Panc1 (cell line): Measurements from ENCODE around the gene GPR82. TPM values are rescaled to one million over a fixed set of nuclear protein-coding genes. Genes with fewer than 3 reads are reported as not detected.

Experiments
- ATAC-seq: fragments of 200-7000 bp; cut with Tn5 transposase; 2 replicates; pipeline ENCODE4 v1.9.1; 2020; ENCODE audit warnings: mild to moderate bottlenecking, moderate library complexity
- BruUV-seq: library from RNA; stranded (reverse); fragments of 400-500 nt; replicated peaks from 2 replicates; lab custom pipeline; 2021; lab: Mats Ljungman, UMichigan
- CTCF ChIA-PET: fragments of 300-600 bp; sonication (Branson Sonifier 250); formaldehyde crosslinking; loops from one replicate; lab custom pipeline; 2022; ENCODE audit warnings: antibody characterized with exemption; lab: Charles Lee
- POLR2A ChIA-PET: fragments of 300-600 bp; sonication (Branson Sonifier 250); formaldehyde crosslinking; loops from one replicate; lab custom pipeline; 2022; ENCODE audit warnings: antibody characterized with exemption; lab: Charles Lee
- DNase-seq: peaks from one replicate; pipeline ENCODE4 v3.0.0-alpha.2; 2010; ENCODE audit warnings: low read depth, low spot score
- H3K27ac ChIP-seq: 2 replicates; pipeline ENCODE4 v1.5.1; 2011; ENCODE audit warnings: mild to moderate bottlenecking, low read length, inconsistent platforms
- H3K27me3 ChIP-seq: fragments of 200-500 bp; sonication (Bioruptor generic); 2 replicates; pipeline ENCODE4 v1.6.0; 2014; ENCODE audit warnings: low read length, inconsistent platforms; ENCODE audit not compliant: control insufficient read depth, insufficient read depth
- H3K36me3 ChIP-seq: fragments of 200-500 bp; sonication (Bioruptor generic); 2 replicates; pipeline ENCODE4 v1.5.1; 2014; ENCODE audit warnings: inconsistent platforms, mild to moderate bottlenecking, low read length, moderate library complexity; ENCODE audit not compliant: control insufficient read depth, insufficient read depth
- H3K4me1 ChIP-seq: 2 replicates; pipeline ENCODE4 v1.5.1; 2011; ENCODE audit warnings: inconsistent platforms, mild to moderate bottlenecking, low read length, moderate library complexity; ENCODE audit not compliant: control insufficient read depth, insufficient read depth
- H3K4me3 ChIP-seq, 2 experiments: 2 replicates each; pipeline ENCODE4 v1.5.1; 2011 to 2012; ENCODE audit warnings: low read depth in 2 of 2, low read length in 2 of 2, mild to moderate bottlenecking in 2 of 2, inconsistent platforms in 1 of 2, moderate library complexity in 1 of 2
- H3K9me3 ChIP-seq: fragments of 200-500 bp; sonication (Bioruptor generic); 2 replicates; pipeline ENCODE4 v1.5.1; 2014; ENCODE audit warnings: low read depth, mild to moderate bottlenecking, inconsistent platforms, low read length, moderate library complexity; ENCODE audit not compliant: control insufficient read depth, insufficient read depth
- CTCF ChIP-seq: fragments of 450-650 bp; IDR thresholded peaks from 2 replicates; pipeline ENCODE4 v1.5.1; 2017; ENCODE audit warnings: mild to moderate bottlenecking
- POLR2AphosphoS5 ChIP-seq: IDR thresholded peaks from 2 replicates; pipeline ENCODE4 v1.6.1; 2012; ENCODE audit warnings: mild to moderate bottlenecking, low read depth, low read length, moderate library complexity
- REST ChIP-seq, 2 experiments: IDR thresholded peaks; 2 replicates each; pipeline ENCODE4 v1.6.1; 2011 to 2012; ENCODE audit warnings: low read depth in 2 of 2, control low read depth in 1 of 2, low read length in 1 of 2, mild to moderate bottlenecking in 1 of 2, moderate library complexity in 1 of 2; ENCODE audit not compliant: insufficient read depth in 1 of 2
- SIN3A ChIP-seq: IDR thresholded peaks from 2 replicates; pipeline ENCODE4 v1.6.1; 2012; ENCODE audit warnings: low read depth, mild to moderate bottlenecking, low read length, moderate library complexity, borderline replicate concordance; ENCODE audit not compliant: insufficient read depth
- TCF7L2 ChIP-seq: IDR thresholded peaks from 2 replicates; pipeline ENCODE4 v1.6.1; 2011; ENCODE audit warnings: mild to moderate bottlenecking, low read depth, low read length, inconsistent platforms
- in situ Hi-C: cut with HindIII; loops from 2 replicates; pipeline ENCODE4 v1.10.0; 2016; ENCODE audit warnings: low sequenced_read_pairs, low pct_unique_long_range_greater_than_20kb
- intact Hi-C: fragments of 100-400 bp; cut with micrococcal nuclease; formaldehyde crosslinking; loops from one replicate; pipeline ENCODE4 v1.10.0; 2022; ENCODE audit not compliant: unreplicated experiment
- total RNA-seq: library from RNA; stranded (reverse); gene quantifications from one replicate; pipeline ENCODE4 v1.2.1, GENCODE V29; 2021; ENCODE audit not compliant: unreplicated experiment

GPR82 gene
- total RNA-seq, 1 experiment from 2014 or later: not detected

- no peaks in the 10 kb centered on the region for H3K4me1 ChIP-seq
- intact Hi-C loops (no loop called here), in situ Hi-C loops (no loop called here)
- no TSS peak for BruUV-seq
- no peak for DNase-seq
- H3K36me3 ChIP-seq: no peaks in the 10 kb centered on the region
- H3K27me3 ChIP-seq: no peaks in the 10 kb centered on the region
- no peaks in the 10 kb centered on the region for H3K9me3 ChIP-seq
- ATAC-seq: no peak
- CTCF ChIA-PET: no interaction called here
- no peak overlapping the region for H3K4me3 ChIP-seq
- H3K27ac ChIP-seq: no peak overlapping the region
- no peak for TF ChIP-seq REST (IDR thresholded peaks at IDR 0.05; ENCODE audit: insufficient read depth in 1 of 2, low read depth in 2 of 2, low read length in 1 of 2)
- TF ChIP-seq TCF7L2: no peak
- POLR2A ChIA-PET: no interaction called here
Measured at GRCh38 chrX:41703574-41704029, 20.4 kb upstream of the GPR82 start.

- Histone ChIP-seq H3K27ac (no peak overlapping the region), H3K27me3 (no peaks in the 10 kb centered on the region), H3K4me1 (no peaks in the 10 kb centered on the region), H3K9me3 (no peaks in the 10 kb centered on the region), H3K36me3 (no peaks in the 10 kb centered on the region), H3K4me3 (no peak overlapping the region)
- in situ Hi-C loops: no loop called here
- ChIA-PET POLR2A (no interaction called here), CTCF (no interaction called here)
- TF ChIP-seq POLR2AphosphoS5 (no peak), SIN3A (no peak), TCF7L2 (no peak), REST (IDR thresholded peaks at IDR 0.05; ENCODE audit: insufficient read depth in 1 of 2, low read depth in 2 of 2, low read length in 1 of 2) (no peak), CTCF (no peak)
- ATAC-seq (no peak), DNase-seq (no peak)
- BruUV-seq: no TSS peak
- intact Hi-C loops: no loop called here
Measured at GRCh38 chrX:41705042-41705441, 18.9 kb upstream of the GPR82 start.
